Measurements from ENCODE around the gene TNFAIP8L3.

DNA sequence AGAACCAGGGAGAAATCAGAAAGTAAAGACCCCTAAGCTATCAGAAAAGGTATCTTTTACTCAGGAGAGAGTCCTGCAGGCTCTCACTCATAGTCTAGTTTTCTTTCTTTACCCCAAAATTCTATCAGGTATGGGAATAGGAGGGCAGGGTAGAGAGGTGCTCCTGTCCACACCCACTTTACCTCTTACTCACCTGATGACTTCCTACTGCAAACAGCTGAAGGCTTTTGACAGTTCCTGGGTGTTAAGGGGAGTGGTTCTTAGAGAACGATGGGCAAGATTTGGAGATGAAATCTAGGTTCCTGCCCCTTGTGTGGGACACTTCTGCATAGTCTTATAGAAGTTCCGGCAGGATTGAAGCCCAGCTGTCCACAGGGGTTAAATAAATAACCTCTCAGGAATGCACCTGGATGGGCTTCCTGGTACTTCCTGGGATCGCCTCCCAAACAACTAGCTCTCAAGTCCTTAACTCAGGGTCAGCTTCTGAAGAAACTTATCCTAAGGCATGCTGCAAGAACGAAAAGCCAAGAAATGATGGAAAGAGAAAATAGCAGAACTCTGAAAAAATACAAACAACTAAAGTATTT, 10.8 kb upstream of the TNFAIP8L3 start:
- TF ChIP-seq, protein P1, sequence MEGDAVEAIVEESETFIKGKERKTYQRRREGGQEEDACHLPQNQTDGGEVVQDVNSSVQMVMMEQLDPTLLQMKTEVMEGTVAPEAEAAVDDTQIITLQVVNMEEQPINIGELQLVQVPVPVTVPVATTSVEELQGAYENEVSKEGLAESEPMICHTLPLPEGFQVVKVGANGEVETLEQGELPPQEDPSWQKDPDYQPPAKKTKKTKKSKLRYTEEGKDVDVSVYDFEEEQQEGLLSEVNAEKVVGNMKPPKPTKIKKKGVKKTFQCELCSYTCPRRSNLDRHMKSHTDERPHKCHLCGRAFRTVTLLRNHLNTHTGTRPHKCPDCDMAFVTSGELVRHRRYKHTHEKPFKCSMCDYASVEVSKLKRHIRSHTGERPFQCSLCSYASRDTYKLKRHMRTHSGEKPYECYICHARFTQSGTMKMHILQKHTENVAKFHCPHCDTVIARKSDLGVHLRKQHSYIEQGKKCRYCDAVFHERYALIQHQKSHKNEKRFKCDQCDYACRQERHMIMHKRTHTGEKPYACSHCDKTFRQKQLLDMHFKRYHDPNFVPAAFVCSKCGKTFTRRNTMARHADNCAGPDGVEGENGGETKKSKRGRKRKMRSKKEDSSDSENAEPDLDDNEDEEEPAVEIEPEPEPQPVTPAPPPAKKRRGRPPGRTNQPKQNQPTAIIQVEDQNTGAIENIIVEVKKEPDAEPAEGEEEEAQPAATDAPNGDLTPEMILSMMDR (IDR thresholded peaks at IDR 0.05), result no peak
- no peak for TF ChIP-seq ZFX (IDR thresholded peaks at IDR 0.05; ENCODE audit: borderline replicate concordance)
